Measurements from ENCODE around the gene RPL19. TPM values are rescaled to one million over a fixed set of nuclear protein-coding genes. Genes with fewer than 3 reads are reported as not detected.

RPL19 gene
- total RNA-seq, 4 donors from 2014 or later, result 2,570 to 3,363 (median 3,072) TPM

DNA sequence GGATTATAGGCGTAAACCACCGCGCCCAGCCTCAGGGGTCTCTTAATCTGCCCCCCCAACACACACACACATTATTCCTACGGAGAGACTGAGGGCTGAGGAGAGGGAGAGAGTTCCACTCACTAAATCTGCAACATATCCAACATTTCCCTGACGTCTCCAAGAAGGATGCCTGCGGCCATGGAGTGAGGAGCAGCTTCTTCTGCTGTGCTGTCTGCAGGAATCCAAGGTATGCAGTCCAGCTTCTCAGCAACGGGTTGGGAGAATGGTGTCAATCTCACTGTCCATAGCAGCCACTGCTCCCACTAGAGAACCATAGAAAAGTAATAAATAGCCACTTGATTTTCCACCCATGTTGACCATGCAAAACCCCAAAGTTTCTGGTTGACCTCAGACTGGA, 43.6 kb upstream of the RPL19 start:
- TF ChIP-seq CTCF (IDR thresholded peaks at IDR 0.05; ENCODE audit: low read depth), result no peak

GRCh38 chr17:39158623-39159022, 41.5 kb upstream of the RPL19 start:
- TF ChIP-seq CTCF (IDR thresholded peaks at IDR 0.05; ENCODE audit: low read depth), result no peak

DNA sequence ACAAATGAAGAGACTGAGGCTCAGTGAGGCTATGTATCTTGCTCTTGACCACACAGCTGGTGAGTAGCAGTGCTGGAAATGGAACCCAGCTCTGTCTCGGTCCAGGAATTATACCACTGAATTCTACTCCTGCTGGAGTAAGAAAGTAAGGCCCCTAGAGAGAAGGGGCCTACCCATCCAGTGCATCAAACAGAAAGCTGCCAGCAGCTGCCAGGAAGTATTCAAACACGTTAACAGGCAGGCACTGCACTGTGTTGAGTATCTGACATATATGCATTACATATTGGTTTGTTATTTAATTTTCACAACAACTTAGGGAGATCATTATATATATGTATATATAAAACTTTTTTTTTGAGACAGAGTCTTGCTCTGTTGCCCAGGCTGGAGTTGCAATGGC, 38.1 kb upstream of the RPL19 start:
- no peak for TF ChIP-seq CTCF (IDR thresholded peaks at IDR 0.05; ENCODE audit: low read depth)

GRCh38 chr17:39164675-39165143, 35.4 kb upstream of the RPL19 start:
- TF ChIP-seq CTCF (IDR thresholded peaks at IDR 0.05; ENCODE audit: low read depth), result no peak

- TF ChIP-seq CTCF (IDR thresholded peaks at IDR 0.05; ENCODE audit: low read depth), result no peak
These were observed 34.8 kb upstream of the RPL19 start for GRCh38 chr17:39165178-39165840.

DNA sequence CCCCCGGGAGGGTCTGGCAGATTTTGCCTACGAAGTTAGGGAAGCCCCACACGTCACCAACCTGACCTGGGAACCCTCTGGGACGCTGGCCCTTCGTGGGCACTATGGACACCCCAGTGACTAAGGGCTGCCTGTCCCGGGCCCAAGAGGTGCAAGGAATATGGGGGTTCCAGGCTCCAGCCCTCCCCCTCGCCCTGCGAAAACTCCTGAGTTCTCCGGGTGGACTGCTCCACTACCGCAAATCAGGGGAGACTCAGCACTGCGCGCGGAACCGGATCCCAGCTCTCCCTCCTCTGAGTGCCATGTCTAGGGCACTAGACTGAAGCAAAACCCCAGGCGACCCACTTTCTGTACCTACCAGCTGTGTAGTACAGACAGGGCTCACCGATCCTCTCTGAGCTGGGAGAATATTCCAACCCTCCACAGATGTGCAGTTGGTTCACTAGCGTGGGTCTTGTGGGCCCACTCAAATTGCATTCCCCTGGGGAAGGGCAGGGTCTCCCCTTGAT, 34.2 kb upstream of the RPL19 start, which contains the start of gene ARL5C:
Gene ARL5C (minus strand): TSS at position 321 of the 509 bp plus-strand sequence. CDS start 401 bp downstream, outside the sequence.
- TF ChIP-seq CTCF (IDR thresholded peaks at IDR 0.05; ENCODE audit: low read depth), result no peak

DNA sequence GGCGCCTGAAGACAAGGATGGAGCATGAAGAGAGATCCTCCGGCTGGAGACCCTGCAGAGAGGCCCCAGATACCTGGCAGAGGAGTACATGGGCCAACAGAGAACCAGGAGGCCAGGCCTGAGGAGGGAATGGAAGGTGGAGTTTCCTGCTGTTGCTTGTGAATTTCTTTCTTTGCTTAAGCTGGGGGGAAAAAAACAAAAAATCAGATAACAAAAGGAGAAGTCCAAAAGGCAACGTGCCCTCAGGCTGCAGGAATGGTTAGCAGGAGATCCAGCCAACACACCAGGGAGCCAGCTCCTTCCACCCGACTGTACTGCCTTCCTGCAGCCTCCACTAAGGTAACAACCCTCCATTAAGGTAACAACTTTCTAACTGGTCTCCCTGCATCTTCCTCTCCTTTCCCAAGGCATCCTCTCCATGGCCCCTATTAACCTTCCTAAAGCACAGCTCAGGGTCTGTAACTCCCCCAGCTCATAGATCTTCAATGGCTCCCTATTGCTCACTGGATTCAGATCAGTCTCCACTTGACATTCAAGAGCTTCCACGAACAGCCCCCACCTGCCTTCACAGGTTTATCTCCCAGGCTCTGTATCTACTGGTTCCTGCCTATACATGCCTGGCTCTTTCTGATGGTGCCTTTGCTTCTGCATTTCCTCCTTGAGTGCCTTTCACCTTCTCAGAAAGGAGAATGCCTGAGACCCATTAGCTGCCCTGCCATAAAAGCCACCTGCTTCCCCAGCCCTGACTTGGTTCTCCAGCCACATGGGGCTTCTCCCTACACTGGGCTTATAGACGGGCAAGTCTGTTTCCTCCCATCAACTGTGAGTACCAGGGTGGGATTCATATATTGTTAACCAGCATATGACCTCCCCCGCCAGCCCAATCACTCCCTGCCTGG, 33.4 kb upstream of the RPL19 start:
- TF ChIP-seq CTCF (IDR thresholded peaks at IDR 0.05; ENCODE audit: low read depth), result no peak

All from subcutaneous adipose tissue (tissue), 4 donors.